Endometrium (tissue), 2 donors: ENCODE measurements around the gene GALR1.

Experiments used
- FAIRE-seq: peaks from 2 replicates; lab custom pipeline; 2012; peaks lifted over from hg19 to GRCh38; lab: Jason Lieb, UNC
- donor health status: control.
- donor health status: control.

The GALR1 gene

GRCh38 chr18:77321823-77322805 lies 72.5 kb downstream of the GALR1 start:
- no peak for FAIRE-seq

- no peak for FAIRE-seq
Measured at GRCh38 chr18:77323640-77324299, 74.1 kb downstream of the GALR1 start.
